MCF 10A (cell line): ENCODE results near the gene ZFP82. TPM values are rescaled to one million over a fixed set of nuclear protein-coding genes. Genes with fewer than 3 reads are reported as not detected.

ENCODE experiments used
- BruUV-seq: library from RNA; stranded (reverse); fragments of 400-500 nt; replicated peaks from 2 replicates; lab custom pipeline; 2021; lab: Mats Ljungman, UMichigan
- CTCF ChIA-PET: fragments of 300-600 bp; sonication (Branson Sonifier 250); formaldehyde crosslinking; extraction: SDS; loops from one replicate; lab custom pipeline; 2021; ENCODE audit warnings: antibody characterized with exemption, inconsistent platforms; lab: Yijun Ruan, JAX
- POLR2A ChIA-PET: fragments of 300-600, 350-650 bp; sonication (Branson Sonifier 250); formaldehyde crosslinking; extraction: SDS; loops from one replicate; lab custom pipeline; 2020; ENCODE audit warnings: antibody characterized with exemption, inconsistent platforms; lab: Yijun Ruan, JAX
- DNase-seq: peaks from one replicate; pipeline ENCODE4 v3.0.0-alpha.2; 2018; ENCODE audit not compliant: unreplicated experiment
- H3K27ac Mint-ChIP-seq: one replicate; pipeline ENCODE4 v1.8.0; 2022; ENCODE audit warnings: mild to moderate bottlenecking, low read depth, mixed read lengths; ENCODE audit not compliant: unreplicated experiment
- H3K27me3 Mint-ChIP-seq: one replicate; pipeline ENCODE4 v1.8.0; 2022; ENCODE audit warnings: mixed read lengths; ENCODE audit not compliant: insufficient read depth, unreplicated experiment
- H3K36me3 Mint-ChIP-seq: one replicate; pipeline ENCODE4 v1.8.0; 2022; ENCODE audit warnings: mild to moderate bottlenecking, moderate library complexity, mixed read lengths; ENCODE audit not compliant: insufficient read depth, unreplicated experiment
- H3K4me1 Mint-ChIP-seq: one replicate; pipeline ENCODE4 v1.8.0; 2022; ENCODE audit warnings: mixed read lengths; ENCODE audit not compliant: insufficient read depth, unreplicated experiment
- H3K4me3 Mint-ChIP-seq: one replicate; pipeline ENCODE4 v1.8.0; 2022; ENCODE audit warnings: mild to moderate bottlenecking, moderate library complexity, mixed read lengths; ENCODE audit not compliant: unreplicated experiment
- H3K9me3 Mint-ChIP-seq: one replicate; pipeline ENCODE4 v1.8.0; 2022; ENCODE audit warnings: mixed read lengths; ENCODE audit not compliant: unreplicated experiment
- CTCF ChIP-seq: fragments of 200-600 bp; IDR thresholded peaks from one replicate; pipeline ENCODE4 v1.8.0; 2022; ENCODE audit warnings: antibody characterized with exemption, mild to moderate bottlenecking; ENCODE audit not compliant: unreplicated experiment
- intact Hi-C: fragments of 100-400 bp; cut with micrococcal nuclease; formaldehyde crosslinking; loops from 2 replicates; pipeline ENCODE4 v1.14.1; 2022
- total RNA-seq: library from RNA; stranded (reverse); gene quantifications from 2 replicates; pipeline ENCODE4 v1.2.3, GENCODE V29; 2022

The ZFP82 gene
- total RNA-seq, 1 experiment from 2014 or later = 0.37 TPM

- ChIA-PET POLR2A (no interaction called here), CTCF (interaction anchor here (0.8 kb wide), 1 partner anchor 24 kb away, joined by 3 read pairs; no protein-coding TSS in a partner anchor)
- Mint-ChIP-seq H3K27me3 (no peaks in the 10 kb centered on the region), H3K36me3 (peaks cover 6% of the 10 kb centered on the region), H3K4me3 (no peak overlapping the region), H3K9me3 (peaks cover 38% of the 10 kb centered on the region), H3K4me1 (no peaks in the 10 kb centered on the region), H3K27ac (no peak overlapping the region)
- no TSS peak for BruUV-seq
- no peak for TF ChIP-seq CTCF
- intact Hi-C loops = no loop called here
- no peak for DNase-seq
Measured at GRCh38 chr19:36404498-36404897, 13.9 kb downstream of the ZFP82 start.

DNA sequence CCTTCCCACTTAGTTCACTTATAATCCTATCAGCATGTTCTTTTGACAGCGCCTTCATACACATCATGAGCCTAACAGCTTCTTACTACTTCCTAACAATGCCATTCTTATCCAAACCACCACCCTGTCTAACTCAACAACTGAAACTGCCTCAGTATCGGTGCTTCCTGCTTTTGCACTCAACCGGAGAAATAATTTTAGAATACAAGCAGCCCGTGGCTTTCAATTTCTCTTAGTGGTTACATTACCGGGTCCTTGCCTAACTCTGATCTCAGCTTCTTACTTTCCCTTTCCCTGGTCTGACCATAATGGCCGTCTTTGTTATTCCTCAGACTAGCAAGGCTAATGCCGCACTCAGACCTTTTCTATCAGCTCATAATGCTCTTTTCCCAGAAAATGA is 17.0 kb downstream of the ZFP82 start:
- Mint-ChIP-seq H3K27me3 (no peaks in the 10 kb centered on the region), H3K9me3 (peaks cover 34% of the 10 kb centered on the region), H3K4me1 (no peaks in the 10 kb centered on the region), H3K36me3 (no peaks in the 10 kb centered on the region), H3K4me3 (no peak overlapping the region), H3K27ac (no peak overlapping the region)
- CTCF ChIA-PET = no interaction called here
- POLR2A ChIA-PET = no interaction called here
- BruUV-seq = no TSS peak
- no peak for DNase-seq
- TF ChIP-seq CTCF = no peak
- intact Hi-C loops = no loop called here

DNA sequence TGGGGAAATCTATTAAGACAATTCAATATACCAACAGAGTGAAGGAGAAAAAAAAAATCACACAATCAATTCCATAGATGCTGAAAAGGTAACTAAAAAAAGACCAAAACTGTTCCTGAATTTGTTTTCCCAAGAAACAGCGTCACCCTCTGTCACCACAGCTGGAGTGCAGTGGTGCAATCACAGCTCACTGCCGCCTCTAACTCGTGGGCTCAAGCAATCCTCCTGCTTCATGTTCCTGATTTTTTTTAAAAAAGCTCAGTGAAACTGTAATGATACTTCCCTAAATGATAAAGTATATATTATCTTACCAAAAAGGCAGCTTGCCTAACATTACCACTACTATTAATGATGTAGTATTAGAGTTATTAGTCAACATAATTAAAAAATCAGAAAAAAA is 19.9 kb downstream of the ZFP82 start:
- H3K9me3 Mint-ChIP-seq = peaks cover 37% of the 10 kb centered on the region
- no peaks in the 10 kb centered on the region for H3K4me1 Mint-ChIP-seq
- intact Hi-C loops = no loop called here
- H3K27me3 Mint-ChIP-seq = no peaks in the 10 kb centered on the region
- ChIA-PET POLR2A (no interaction called here), CTCF (interaction anchor here (0.7 kb wide), 1 partner anchor 15 kb away, joined by 3 read pairs; no protein-coding TSS in a partner anchor)
- H3K4me3 Mint-ChIP-seq = no peak overlapping the region
- BruUV-seq = no TSS peak
- DNase-seq = no peak
- no peak for TF ChIP-seq CTCF
- no peaks in the 10 kb centered on the region for H3K36me3 Mint-ChIP-seq
- no peak overlapping the region for H3K27ac Mint-ChIP-seq

GRCh38 chr19:36392916-36393673 is 25.3 kb downstream of the ZFP82 start:
- H3K9me3 Mint-ChIP-seq = peaks cover 39% of the 10 kb centered on the region
- no peak overlapping the region for H3K4me3 Mint-ChIP-seq
- no peaks in the 10 kb centered on the region for H3K4me1 Mint-ChIP-seq
- no peak for TF ChIP-seq CTCF
- BruUV-seq = no TSS peak
- H3K36me3 Mint-ChIP-seq = no peaks in the 10 kb centered on the region
- CTCF ChIA-PET = no interaction called here
- H3K27me3 Mint-ChIP-seq = no peaks in the 10 kb centered on the region
- intact Hi-C loops = no loop called here
- POLR2A ChIA-PET = no interaction called here
- H3K27ac Mint-ChIP-seq = no peak overlapping the region
- no peak for DNase-seq
